Measurements from ENCODE around the gene EIF3F.
A peak's percentile ranks its signal among the peaks of the same experiment; 100 is the strongest.

Gene EIF3F

GRCh38 chr11:7964873-7965272, 22.3 kb upstream of the EIF3F start:
- DNase-seq (ENCODE audit: extremely low read depth, low read depth) = no peak
- TF ChIP-seq CTCF (IDR thresholded peaks at IDR 0.05; ENCODE audit: low read depth, low read length) = no peak

GRCh38 chr11:7965386-7965785, 21.8 kb upstream of the EIF3F start, which contains the start of gene NLRP10:
TSS of gene NLRP10 (minus strand) at chr11:7965447. CDS start at chr11:7963495, 1,952 bp downstream.
- no peak for TF ChIP-seq CTCF (IDR thresholded peaks at IDR 0.05; ENCODE audit: low read depth, low read length)

GRCh38 chr11:7967097-7967496, 20.0 kb upstream of the EIF3F start:
- TF ChIP-seq CTCF (IDR thresholded peaks at IDR 0.05; ENCODE audit: low read depth, low read length) = no peak
- DNase-seq (ENCODE audit: extremely low read depth, low read depth) = no peak

More at GRCh38 chr11:7965386-7965785, 21.8 kb upstream of the EIF3F start, which contains the start of gene NLRP10:
- peak; percentile 70 for DNase-seq (ENCODE audit: extremely low read depth, low read depth)

GRCh38 chr11:7967826-7968225, 19.3 kb upstream of the EIF3F start:
- no peak for DNase-seq (ENCODE audit: extremely low read depth, low read depth)
- TF ChIP-seq CTCF (IDR thresholded peaks at IDR 0.05; ENCODE audit: low read depth, low read length) = no peak

- DNase-seq (ENCODE audit: extremely low read depth, low read depth) = no peak
- TF ChIP-seq CTCF (IDR thresholded peaks at IDR 0.05; ENCODE audit: low read depth, low read length) = no peak
These were observed 18.5 kb upstream of the EIF3F start for GRCh38 chr11:7968686-7969085.

GRCh38 chr11:7969756-7970646, 17.1 kb upstream of the EIF3F start:
- TF ChIP-seq CTCF (IDR thresholded peaks at IDR 0.05; ENCODE audit: low read depth, low read length) = no peak
- no peak for DNase-seq (ENCODE audit: extremely low read depth, low read depth)

GRCh38 chr11:7971846-7972245, 15.3 kb upstream of the EIF3F start:
- TF ChIP-seq CTCF (IDR thresholded peaks at IDR 0.05; ENCODE audit: low read depth, low read length) = no peak
- DNase-seq (ENCODE audit: extremely low read depth, low read depth) = no peak
